GM18499 (cell line): Measurements from ENCODE around the gene TRIM75.
"Not testable (repeated sequence)": the region's sequence is repeated elsewhere in the genome, so short reads cannot be mapped to it uniquely, and the experiment has no call there.

ENCODE experiments used
- ATAC-seq: cut with Tn5 transposase; IDR thresholded peaks from one replicate; pipeline ENCODE4 v1.9.1; 2021; ENCODE audit warnings: moderate number of reproducible peaks; ENCODE audit not compliant: insufficient read depth, unreplicated experiment

The TRIM75 gene

GRCh38 chr4:165073346-165073745 is 19.7 kb downstream of the TRIM75 start:
- ATAC-seq: not testable (repeated sequence)

- ATAC-seq: no peak
Measured at GRCh38 chr4:165077034-165077578, 23.4 kb downstream of the TRIM75 start.

GRCh38 chr4:165079476-165079875 is 25.8 kb downstream of the TRIM75 start:
- no peak for ATAC-seq

- not testable (repeated sequence) for ATAC-seq
Measured at GRCh38 chr4:165084787-165085186, 31.1 kb downstream of the TRIM75 start.

GRCh38 chr4:165085946-165086345 is 32.3 kb downstream of the TRIM75 start:
- no peak for ATAC-seq

- no peak for ATAC-seq
Measured at GRCh38 chr4:165088366-165088765, 34.7 kb downstream of the TRIM75 start.

GRCh38 chr4:165092187-165092586 is 38.5 kb downstream of the TRIM75 start:
- not testable (repeated sequence) for ATAC-seq

GRCh38 chr4:165094873-165095272 is 41.2 kb downstream of the TRIM75 start:
- no peak for ATAC-seq

- ATAC-seq: no peak
Measured at GRCh38 chr4:165095291-165095690, 41.6 kb downstream of the TRIM75 start.

GRCh38 chr4:165096776-165097175 is 43.1 kb downstream of the TRIM75 start:
- ATAC-seq: no peak

- ATAC-seq: no peak
Measured at GRCh38 chr4:165101641-165102040, 48.0 kb downstream of the TRIM75 start.

- ATAC-seq: no peak
Measured at GRCh38 chr4:165106518-165106917, 52.9 kb downstream of the TRIM75 start.
